Esophagus muscularis mucosa (tissue), 4 donors: ENCODE measurements around the gene TRAF3. TPM values are rescaled to one million over a fixed set of nuclear protein-coding genes. Genes with fewer than 3 reads are reported as not detected.

Experiments used
- DNase-seq: peaks from one replicate; pipeline ENCODE4 v3.0.0-alpha.2; 2017; ENCODE audit errors: extremely low spot score
- H3K27ac ChIP-seq, 4 donors: fragments of 200-600 bp; sonication (generic); replicated peaks in 1 of 4; 1 replicate in 3 of 4; 2 replicates in 1 of 4; pipeline ENCODE4 v1.5.1; 2016 to 2019; ENCODE audit warnings: mild to moderate bottlenecking in 1 of 4
- H3K27me3 ChIP-seq, 4 donors: fragments of 200-600 bp; sonication (generic); one replicate each; pipeline versions ENCODE4 v1.5.1 to v1.6.0; 2016 to 2019
- H3K36me3 ChIP-seq, 4 donors: fragments of 200-600 bp; sonication (generic); one replicate each; pipeline ENCODE4 v1.5.1; 2016 to 2019
- H3K4me1 ChIP-seq, 4 donors: fragments of 200-600 bp; sonication (generic); one replicate each; pipeline ENCODE4 v1.5.1; 2016 to 2019
- H3K4me3 ChIP-seq, 4 donors: fragments of 200-600 bp; sonication (generic); 1 replicate in 2 of 4; 2 replicates in 2 of 4; pipeline ENCODE4 v1.5.1; 2016 to 2019; ENCODE audit warnings: mild to moderate bottlenecking in 4 of 4, moderate library complexity in 1 of 4
- H3K9me3 ChIP-seq, 4 donors: fragments of 200-600 bp; sonication (generic); 1 replicate in 3 of 4; 2 replicates in 1 of 4; pipeline ENCODE4 v1.5.1; 2016 to 2019
- EP300 ChIP-seq: sonication (generic); formaldehyde crosslinking; IDR thresholded peaks from one replicate; pipeline ENCODE4 v1.6.1; 2017; ENCODE audit warnings: antibody characterized with exemption
- POLR2A ChIP-seq: fragments of 450-650 bp; IDR thresholded peaks from one replicate; pipeline ENCODE4 v1.6.1; 2017; ENCODE audit warnings: antibody characterized with exemption, moderate library complexity, mild to moderate bottlenecking, low read depth
- POLR2AphosphoS5 ChIP-seq, 2 donors: sonication (generic); formaldehyde crosslinking; IDR thresholded peaks; one replicate each; pipeline ENCODE4 v1.6.1; 2017; ENCODE audit warnings: antibody characterized with exemption in 2 of 2
- WGBS: methylation state at CpG from one replicate; pipeline ENCODE4 v1.1.5; 2018; 5-methylcytosine and 5-hydroxymethylcytosine counted together
- intact Hi-C: fragments of 100-400 bp; cut with DNase I; formaldehyde crosslinking; loops from one replicate; pipeline ENCODE4 v1.15.1; 2023
- total RNA-seq, 4 donors: library from RNA; depleted of rRNA; stranded (reverse); fragments of >200 nt; gene quantifications; one replicate each; pipeline versions ENCODE4 v1.1.0 to v1.2.1, GENCODE V29; 2016
- TF ChIP-seq, protein P1 (sequence below), 3 experiments: fragments of 200-600 bp in 2 of 3; fragments of 450-650 bp in 1 of 3; sonication (generic) in 2 of 3; IDR thresholded peaks; one replicate each; pipeline ENCODE4 v1.5.1; 2017 to 2019; ENCODE audit warnings: antibody characterized with exemption in 3 of 3, mild to moderate bottlenecking in 2 of 3, moderate library complexity in 1 of 3

Gene TRAF3
- total RNA-seq, 4 donors from 2014 or later: 9.6 to 19.1 (median 17.5) TPM

DNA sequence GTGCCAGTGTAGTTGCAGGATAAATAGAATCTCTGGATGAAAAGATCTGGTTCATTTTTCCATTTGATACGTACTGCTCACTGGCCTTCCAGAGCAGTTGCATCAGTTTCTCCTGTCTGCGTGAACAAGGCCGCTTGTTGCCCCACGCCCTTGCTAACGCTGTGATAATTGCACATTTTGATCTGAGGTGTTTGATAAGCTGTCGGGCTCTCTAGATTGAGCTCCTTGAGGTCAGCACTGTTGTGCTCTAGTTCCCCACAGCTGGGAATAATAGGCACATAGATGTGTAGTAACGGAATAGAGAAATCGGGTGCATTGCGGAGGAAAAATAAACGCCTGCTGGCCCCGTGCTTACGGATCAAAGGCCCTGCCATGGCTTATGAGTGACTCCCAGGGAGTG, 42.8 kb upstream of the TRAF3 start:
- Histone ChIP-seq H3K36me3 (peaks cover 0 to 44% (median 19%) of the 10 kb centered on the region in 4 donors), H3K4me1 (no peaks in the 10 kb centered on the region), H3K9me3 (no peaks in the 10 kb centered on the region), H3K27ac (no peak overlapping the region), H3K4me3 (no peak overlapping the region), H3K27me3 (no peaks in the 10 kb centered on the region)
- intact Hi-C loops: no loop called here
- TF ChIP-seq POLR2AphosphoS5 (IDR thresholded peaks at IDR 0.05) (no peak), EP300 (no peak), POLR2A (no peak)
- TF ChIP-seq, protein P1, sequence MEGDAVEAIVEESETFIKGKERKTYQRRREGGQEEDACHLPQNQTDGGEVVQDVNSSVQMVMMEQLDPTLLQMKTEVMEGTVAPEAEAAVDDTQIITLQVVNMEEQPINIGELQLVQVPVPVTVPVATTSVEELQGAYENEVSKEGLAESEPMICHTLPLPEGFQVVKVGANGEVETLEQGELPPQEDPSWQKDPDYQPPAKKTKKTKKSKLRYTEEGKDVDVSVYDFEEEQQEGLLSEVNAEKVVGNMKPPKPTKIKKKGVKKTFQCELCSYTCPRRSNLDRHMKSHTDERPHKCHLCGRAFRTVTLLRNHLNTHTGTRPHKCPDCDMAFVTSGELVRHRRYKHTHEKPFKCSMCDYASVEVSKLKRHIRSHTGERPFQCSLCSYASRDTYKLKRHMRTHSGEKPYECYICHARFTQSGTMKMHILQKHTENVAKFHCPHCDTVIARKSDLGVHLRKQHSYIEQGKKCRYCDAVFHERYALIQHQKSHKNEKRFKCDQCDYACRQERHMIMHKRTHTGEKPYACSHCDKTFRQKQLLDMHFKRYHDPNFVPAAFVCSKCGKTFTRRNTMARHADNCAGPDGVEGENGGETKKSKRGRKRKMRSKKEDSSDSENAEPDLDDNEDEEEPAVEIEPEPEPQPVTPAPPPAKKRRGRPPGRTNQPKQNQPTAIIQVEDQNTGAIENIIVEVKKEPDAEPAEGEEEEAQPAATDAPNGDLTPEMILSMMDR (IDR thresholded peaks at IDR 0.05): no peak
- WGBS: 81% methylated on average over 12 of the region's 12 CpGs
- no peak for DNase-seq

DNA sequence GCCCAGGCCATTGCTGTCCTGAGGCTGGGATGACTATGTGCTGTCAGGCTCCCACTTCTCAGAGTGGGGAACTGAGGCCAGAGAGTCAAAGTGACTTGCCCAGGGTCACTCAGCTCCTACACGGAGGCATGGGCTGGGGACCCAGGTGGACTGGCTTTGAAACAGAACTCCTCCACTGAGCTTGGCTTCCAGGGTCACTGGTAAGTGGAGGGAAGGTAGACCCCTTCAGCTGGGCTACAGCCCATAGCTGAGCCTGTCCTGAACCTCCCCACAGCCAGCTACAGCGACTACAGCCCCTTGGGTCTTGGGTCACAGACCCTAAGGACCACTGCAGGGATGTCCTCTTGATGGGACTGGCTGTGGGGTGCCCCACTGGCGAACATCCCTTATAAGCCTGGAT, 40.3 kb upstream of the TRAF3 start:
- intact Hi-C loops: no loop called here
- WGBS: 95% methylated on average over 3 of the region's 3 CpGs
- Histone ChIP-seq H3K27me3 (no peaks in the 10 kb centered on the region), H3K4me1 (no peaks in the 10 kb centered on the region), H3K4me3 (no peak overlapping the region), H3K36me3 (peaks cover 0 to 35% (median 16%) of the 10 kb centered on the region in 4 donors), H3K9me3 (peaks cover 0 to 15% (median 14%) of the 10 kb centered on the region in 4 donors), H3K27ac (no peak overlapping the region)
- TF ChIP-seq POLR2A (no peak), EP300 (no peak)
- TF ChIP-seq, protein P1 (IDR thresholded peaks at IDR 0.05): no peak
- DNase-seq: no peak

DNA sequence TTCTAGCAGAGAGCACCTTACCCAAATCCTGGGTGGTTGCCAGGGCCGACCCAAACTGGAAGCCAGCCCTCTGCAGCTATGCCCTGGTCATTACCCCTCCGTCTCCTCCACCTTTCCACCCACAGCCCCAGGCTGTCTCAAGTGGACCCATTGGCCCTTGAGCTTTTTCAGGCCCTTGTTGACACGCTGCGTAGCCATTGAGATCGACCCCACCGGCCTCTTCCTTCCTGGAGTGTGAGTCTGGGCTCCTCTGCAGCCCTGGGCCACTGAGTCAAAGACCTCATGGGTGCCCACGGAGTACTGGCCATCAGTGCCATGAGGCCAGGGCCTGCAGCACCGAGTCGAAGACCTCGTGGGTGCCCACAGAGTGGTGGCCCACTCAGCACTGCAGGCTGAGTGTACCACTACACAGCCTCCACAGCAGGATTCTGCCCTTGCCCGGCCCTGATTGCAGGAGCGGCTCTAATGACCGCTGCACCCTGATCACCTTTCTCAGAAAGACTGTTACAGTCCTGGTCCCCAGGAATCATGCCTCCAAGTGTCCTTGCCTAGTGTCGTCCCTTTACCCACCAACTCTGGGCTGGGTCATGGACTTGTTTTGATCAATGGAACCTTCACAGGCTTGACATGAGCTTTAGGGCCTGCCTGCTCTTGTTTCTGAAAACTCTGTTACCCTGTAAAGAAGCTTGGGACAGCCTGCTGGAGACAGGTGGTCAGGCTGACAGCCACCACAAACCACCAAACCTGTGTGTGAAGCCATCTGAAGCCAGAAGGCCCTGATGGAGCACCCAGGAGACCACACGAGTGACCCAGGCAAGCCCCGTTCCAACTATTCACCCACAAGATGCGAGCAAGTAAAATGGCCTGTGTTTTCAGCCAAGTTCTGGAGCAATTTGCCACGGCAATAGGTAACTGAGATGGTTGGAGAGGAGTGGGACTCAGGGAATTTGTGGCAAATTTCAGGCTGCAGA, 39.6 kb upstream of the TRAF3 start:
- peaks cover 0 to 21% (median 20%) of the 10 kb centered on the region in 4 donors for H3K9me3 ChIP-seq
- TF ChIP-seq EP300: no peak
- TF ChIP-seq, protein P1 (IDR thresholded peaks at IDR 0.05): no peak
- no peak for TF ChIP-seq POLR2A
- no peak for TF ChIP-seq POLR2AphosphoS5 (IDR thresholded peaks at IDR 0.05)
- intact Hi-C loops: no loop called here
- no peak overlapping the region for H3K4me3 ChIP-seq
- H3K36me3 ChIP-seq: peaks cover 0 to 31% (median 14%) of the 10 kb centered on the region in 4 donors
- no peak overlapping the region for H3K27ac ChIP-seq
- H3K27me3 ChIP-seq: no peaks in the 10 kb centered on the region
- no peak for DNase-seq
- 92% methylated on average over 18 of the region's 18 CpGs for WGBS
- H3K4me1 ChIP-seq: no peaks in the 10 kb centered on the region

DNA sequence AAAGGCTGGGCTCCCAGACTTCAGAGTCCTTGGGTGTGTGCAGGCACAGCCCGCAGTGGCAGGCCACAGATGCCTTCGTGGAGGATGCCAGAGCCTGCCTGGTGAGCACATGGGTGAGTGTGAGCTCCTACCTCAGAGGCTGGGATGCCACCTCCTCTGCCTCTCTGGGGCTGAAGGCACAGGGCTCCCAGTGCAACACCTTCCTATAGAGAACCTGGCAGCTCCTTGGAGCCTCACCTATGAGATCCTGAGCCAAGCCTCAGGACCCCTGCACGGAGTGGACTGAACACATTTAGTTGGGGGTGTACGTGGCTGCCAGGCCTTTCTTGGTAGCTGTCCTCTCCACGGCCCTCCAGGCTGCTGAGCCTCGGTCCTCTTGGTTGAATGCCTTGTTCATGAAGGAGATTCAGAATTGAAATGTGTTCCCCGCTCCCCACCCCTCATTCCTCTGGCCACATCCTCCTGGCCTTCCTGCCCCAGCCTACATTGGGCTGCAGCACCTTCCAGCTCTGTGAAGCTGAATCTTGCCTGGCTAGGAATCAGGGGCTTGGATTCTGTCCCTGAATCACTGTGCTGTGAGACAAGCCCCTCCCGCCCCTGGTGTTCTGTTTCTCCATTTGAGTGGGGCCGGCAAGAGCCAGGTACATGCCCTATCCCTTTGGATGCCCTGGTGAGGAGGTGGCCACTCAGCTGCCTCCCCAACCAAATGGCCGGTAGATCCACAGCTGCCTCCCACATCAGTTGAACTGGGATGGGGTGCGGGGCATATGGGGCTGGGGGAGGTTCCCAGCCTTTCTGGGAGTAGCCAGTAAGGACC, 38.7 kb upstream of the TRAF3 start:
- intact Hi-C loops: no loop called here
- 94% methylated on average over 11 of the region's 11 CpGs for WGBS
- no peaks in the 10 kb centered on the region for H3K4me1 ChIP-seq
- H3K27ac ChIP-seq: no peak overlapping the region
- TF ChIP-seq POLR2A (no peak), POLR2AphosphoS5 (IDR thresholded peaks at IDR 0.05) (no peak), EP300 (no peak)
- TF ChIP-seq, protein P1 (IDR thresholded peaks at IDR 0.05): no peak
- H3K36me3 ChIP-seq: peaks cover 0 to 22% (median 11%) of the 10 kb centered on the region in 4 donors
- H3K4me3 ChIP-seq: no peak overlapping the region
- H3K27me3 ChIP-seq: no peaks in the 10 kb centered on the region
- DNase-seq: no peak
- H3K9me3 ChIP-seq: peaks cover 0 to 26% (median 22%) of the 10 kb centered on the region in 4 donors
